ENCODE results near the gene SLC12A5.

Gene SLC12A5

GRCh38 chr20:46063151-46063550 is 34.1 kb downstream of the SLC12A5 start:
- no peaks in the 10 kb centered on the region for H3K27me3 ChIP-seq (ENCODE audit: control insufficient read depth, insufficient read depth, low read length)
- H3K27ac ChIP-seq (ENCODE audit: low read depth, low read length) = no peak overlapping the region
- no peak overlapping the region for H3K4me3 ChIP-seq (ENCODE audit: low read length)
- no peaks in the 10 kb centered on the region for H3K4me1 ChIP-seq (ENCODE audit: control insufficient read depth, insufficient read depth, low read length)
- no peak overlapping the region for H3K9ac ChIP-seq (ENCODE audit: low read length)
- H3K36me3 ChIP-seq (ENCODE audit: control insufficient read depth, insufficient read depth, low read length) = peaks cover 60% of the 10 kb centered on the region

GRCh38 chr20:46063652-46064054 is 34.6 kb downstream of the SLC12A5 start:
- H3K9ac ChIP-seq (ENCODE audit: low read length) = no peak overlapping the region
- no peak overlapping the region for H3K4me3 ChIP-seq (ENCODE audit: low read length)
- H3K36me3 ChIP-seq (ENCODE audit: control insufficient read depth, insufficient read depth, low read length) = peaks cover 60% of the 10 kb centered on the region
- H3K27me3 ChIP-seq (ENCODE audit: control insufficient read depth, insufficient read depth, low read length) = no peaks in the 10 kb centered on the region
- H3K4me1 ChIP-seq (ENCODE audit: control insufficient read depth, insufficient read depth, low read length) = no peaks in the 10 kb centered on the region
- no peak overlapping the region for H3K27ac ChIP-seq (ENCODE audit: low read depth, low read length)

GRCh38 chr20:46065006-46065405 is 36.0 kb downstream of the SLC12A5 start:
- H3K36me3 ChIP-seq (ENCODE audit: control insufficient read depth, insufficient read depth, low read length) = peaks cover 63% of the 10 kb centered on the region
- H3K4me1 ChIP-seq (ENCODE audit: control insufficient read depth, insufficient read depth, low read length) = no peaks in the 10 kb centered on the region
- no peak overlapping the region for H3K27ac ChIP-seq (ENCODE audit: low read depth, low read length)
- no peaks in the 10 kb centered on the region for H3K27me3 ChIP-seq (ENCODE audit: control insufficient read depth, insufficient read depth, low read length)
- H3K4me3 ChIP-seq (ENCODE audit: low read length) = no peak overlapping the region
- H3K9ac ChIP-seq (ENCODE audit: low read length) = no peak overlapping the region

- H3K27me3 ChIP-seq (ENCODE audit: control insufficient read depth, insufficient read depth, low read length) = no peaks in the 10 kb centered on the region
- no peak overlapping the region for H3K9ac ChIP-seq (ENCODE audit: low read length)
- H3K4me1 ChIP-seq (ENCODE audit: control insufficient read depth, insufficient read depth, low read length) = no peaks in the 10 kb centered on the region
- H3K4me3 ChIP-seq (ENCODE audit: low read length) = no peak overlapping the region
- peaks cover 66% of the 10 kb centered on the region for H3K36me3 ChIP-seq (ENCODE audit: control insufficient read depth, insufficient read depth, low read length)
- no peak overlapping the region for H3K27ac ChIP-seq (ENCODE audit: low read depth, low read length)
Measured at GRCh38 chr20:46065691-46066090, 36.7 kb downstream of the SLC12A5 start.

- Histone ChIP-seq H3K36me3 (ENCODE audit: control insufficient read depth, insufficient read depth, low read length) (peaks cover 33% of the 10 kb centered on the region), H3K9ac (ENCODE audit: low read length) (no peak overlapping the region), H3K4me3 (ENCODE audit: low read length) (no peak overlapping the region), H3K4me1 (ENCODE audit: control insufficient read depth, insufficient read depth, low read length) (no peaks in the 10 kb centered on the region), H3K27me3 (ENCODE audit: control insufficient read depth, insufficient read depth, low read length) (no peaks in the 10 kb centered on the region), H3K27ac (ENCODE audit: low read depth, low read length) (no peak overlapping the region)
Measured at GRCh38 chr20:46070215-46070900, 41.3 kb downstream of the SLC12A5 start.

GRCh38 chr20:46071573-46071972 is 42.6 kb downstream of the SLC12A5 start:
- Histone ChIP-seq H3K4me1 (ENCODE audit: control insufficient read depth, insufficient read depth, low read length) (no peaks in the 10 kb centered on the region), H3K9ac (ENCODE audit: low read length) (no peak overlapping the region), H3K27ac (ENCODE audit: low read depth, low read length) (no peak overlapping the region), H3K4me3 (ENCODE audit: low read length) (no peak overlapping the region), H3K36me3 (ENCODE audit: control insufficient read depth, insufficient read depth, low read length) (peaks cover 22% of the 10 kb centered on the region), H3K27me3 (ENCODE audit: control insufficient read depth, insufficient read depth, low read length) (no peaks in the 10 kb centered on the region)

GRCh38 chr20:46073024-46073423 is 44.0 kb downstream of the SLC12A5 start:
- H3K9ac ChIP-seq (ENCODE audit: low read length) = no peak overlapping the region
- H3K27ac ChIP-seq (ENCODE audit: low read depth, low read length) = no peak overlapping the region
- H3K4me1 ChIP-seq (ENCODE audit: control insufficient read depth, insufficient read depth, low read length) = no peaks in the 10 kb centered on the region
- peaks cover 17% of the 10 kb centered on the region for H3K36me3 ChIP-seq (ENCODE audit: control insufficient read depth, insufficient read depth, low read length)
- no peak overlapping the region for H3K4me3 ChIP-seq (ENCODE audit: low read length)
- no peaks in the 10 kb centered on the region for H3K27me3 ChIP-seq (ENCODE audit: control insufficient read depth, insufficient read depth, low read length)

- H3K27ac ChIP-seq (ENCODE audit: low read depth, low read length) = no peak overlapping the region
- no peak overlapping the region for H3K4me3 ChIP-seq (ENCODE audit: low read length)
- H3K36me3 ChIP-seq (ENCODE audit: control insufficient read depth, insufficient read depth, low read length) = peaks cover 18% of the 10 kb centered on the region
Measured at GRCh38 chr20:46073443-46073842, 44.4 kb downstream of the SLC12A5 start.

GRCh38 chr20:46074006-46074405 is 45.0 kb downstream of the SLC12A5 start:
- Histone ChIP-seq H3K27ac (ENCODE audit: low read depth, low read length) (no peak overlapping the region), H3K36me3 (ENCODE audit: control insufficient read depth, insufficient read depth, low read length) (peaks cover 22% of the 10 kb centered on the region), H3K4me3 (ENCODE audit: low read length) (no peak overlapping the region), H3K4me1 (ENCODE audit: control insufficient read depth, insufficient read depth, low read length) (no peaks in the 10 kb centered on the region), H3K27me3 (ENCODE audit: control insufficient read depth, insufficient read depth, low read length) (no peaks in the 10 kb centered on the region), H3K9ac (ENCODE audit: low read length) (no peak overlapping the region)

More at GRCh38 chr20:46073443-46073842, 44.4 kb downstream of the SLC12A5 start:
- H3K27me3 ChIP-seq (ENCODE audit: control insufficient read depth, insufficient read depth, low read length) = no peaks in the 10 kb centered on the region
- no peaks in the 10 kb centered on the region for H3K4me1 ChIP-seq (ENCODE audit: control insufficient read depth, insufficient read depth, low read length)
- H3K9ac ChIP-seq (ENCODE audit: low read length) = no peak overlapping the region

GRCh38 chr20:46076806-46077205 is 47.8 kb downstream of the SLC12A5 start:
- H3K4me3 ChIP-seq (ENCODE audit: low read length) = no peak overlapping the region
- H3K4me1 ChIP-seq (ENCODE audit: control insufficient read depth, insufficient read depth, low read length) = no peaks in the 10 kb centered on the region
- H3K27ac ChIP-seq (ENCODE audit: low read depth, low read length) = no peak overlapping the region
- peaks cover 16% of the 10 kb centered on the region for H3K36me3 ChIP-seq (ENCODE audit: control insufficient read depth, insufficient read depth, low read length)
- H3K27me3 ChIP-seq (ENCODE audit: control insufficient read depth, insufficient read depth, low read length) = no peaks in the 10 kb centered on the region
- H3K9ac ChIP-seq (ENCODE audit: low read length) = no peak overlapping the region

- Histone ChIP-seq H3K27ac (ENCODE audit: low read depth, low read length) (no peak overlapping the region), H3K36me3 (ENCODE audit: control insufficient read depth, insufficient read depth, low read length) (peaks cover 16% of the 10 kb centered on the region), H3K4me1 (ENCODE audit: control insufficient read depth, insufficient read depth, low read length) (no peaks in the 10 kb centered on the region), H3K9ac (ENCODE audit: low read length) (no peak overlapping the region), H3K4me3 (ENCODE audit: low read length) (no peak overlapping the region), H3K27me3 (ENCODE audit: control insufficient read depth, insufficient read depth, low read length) (no peaks in the 10 kb centered on the region)
Measured at GRCh38 chr20:46077642-46078305, 48.8 kb downstream of the SLC12A5 start.

GRCh38 chr20:46078954-46079353 is 49.9 kb downstream of the SLC12A5 start:
- peaks cover 16% of the 10 kb centered on the region for H3K36me3 ChIP-seq (ENCODE audit: control insufficient read depth, insufficient read depth, low read length)
- no peak overlapping the region for H3K4me3 ChIP-seq (ENCODE audit: low read length)
- H3K4me1 ChIP-seq (ENCODE audit: control insufficient read depth, insufficient read depth, low read length) = peaks cover 3% of the 10 kb centered on the region
- H3K27ac ChIP-seq (ENCODE audit: low read depth, low read length) = no peak overlapping the region
- H3K9ac ChIP-seq (ENCODE audit: low read length) = no peak overlapping the region
- H3K27me3 ChIP-seq (ENCODE audit: control insufficient read depth, insufficient read depth, low read length) = no peaks in the 10 kb centered on the region

- no peak overlapping the region for H3K4me3 ChIP-seq (ENCODE audit: low read length)
- peaks cover 15% of the 10 kb centered on the region for H3K4me1 ChIP-seq (ENCODE audit: control insufficient read depth, insufficient read depth, low read length)
Measured at GRCh38 chr20:46081074-46081473, 52.1 kb downstream of the SLC12A5 start.

More at GRCh38 chr20:46081074-46081473, 52.1 kb downstream of the SLC12A5 start:
- Histone ChIP-seq H3K27ac (ENCODE audit: low read depth, low read length) (no peak overlapping the region), H3K9ac (ENCODE audit: low read length) (no peak overlapping the region), H3K27me3 (ENCODE audit: control insufficient read depth, insufficient read depth, low read length) (no peaks in the 10 kb centered on the region), H3K36me3 (ENCODE audit: control insufficient read depth, insufficient read depth, low read length) (peaks cover 12% of the 10 kb centered on the region)
